Body of pancreas (tissue), 4 donors: ENCODE measurements around the gene TCF7L1.

ENCODE experiments used
- CTCF ChIP-seq, 7 experiments: fragments of 450-650 bp in 4 of 7; fragments of 200-600 bp in 3 of 7; sonication (generic) in 3 of 7; IDR thresholded peaks; one replicate each; pipeline ENCODE4 v1.5.1; 2016 to 2019; ENCODE audit warnings: antibody characterized with exemption in 7 of 7
- POLR2A ChIP-seq, 3 donors: fragments of 450-650 bp; IDR thresholded peaks; one replicate each; pipeline ENCODE4 v1.6.1; 2016; ENCODE audit warnings: antibody characterized with exemption in 3 of 3, mild to moderate bottlenecking in 2 of 3

- TF ChIP-seq POLR2A (IDR thresholded peaks at IDR 0.05) (no peak), CTCF (IDR thresholded peaks at IDR 0.05) (no peak)
Observed at GRCh38 chr2:85276571-85277118, 143.5 kb downstream of the TCF7L1 start.
